Muscle layer of duodenum (tissue), 2 donors: ENCODE results near the gene EYS.

Experiments used
- H3K27ac ChIP-seq: one replicate; pipeline ENCODE4 v1.7.0; 2013; ENCODE audit warnings: mild to moderate bottlenecking, low read length
- H3K27me3 ChIP-seq: one replicate; pipeline ENCODE4 v1.7.0; 2013; ENCODE audit warnings: low read depth, mild to moderate bottlenecking, control low read depth, low read length
- H3K36me3 ChIP-seq, 2 donors: one replicate each; pipeline ENCODE4 v1.7.0; 2013; ENCODE audit warnings: low read length in 2 of 2, control low read depth in 1 of 2, mild to moderate bottlenecking in 1 of 2; ENCODE audit not compliant: insufficient read depth in 2 of 2, control insufficient read depth in 1 of 2
- H3K4me1 ChIP-seq, 2 donors: one replicate each; pipeline ENCODE4 v1.7.0; 2013; ENCODE audit warnings: low read length in 2 of 2, mild to moderate bottlenecking in 2 of 2, control low read depth in 1 of 2, moderate library complexity in 1 of 2; ENCODE audit not compliant: insufficient read depth in 2 of 2, control insufficient read depth in 1 of 2
- H3K4me3 ChIP-seq, 2 donors: one replicate each; pipeline ENCODE4 v1.7.0; 2013; ENCODE audit warnings: low read length in 2 of 2, low read depth in 1 of 2, mild to moderate bottlenecking in 1 of 2
- H3K9me3 ChIP-seq, 2 donors: one replicate each; pipeline ENCODE4 v1.7.0; 2013; ENCODE audit warnings: low read length in 2 of 2, control low read depth in 1 of 2, mild to moderate bottlenecking in 1 of 2; ENCODE audit not compliant: control insufficient read depth in 1 of 2
- donor health status: healthy.

The EYS gene

GRCh38 chr6:65299236-65299635, 407.8 kb downstream of the EYS start:
- H3K4me1 ChIP-seq = no peaks in the 10 kb centered on the region
- no peak overlapping the region for H3K4me3 ChIP-seq
- H3K36me3 ChIP-seq = no peaks in the 10 kb centered on the region
- H3K9me3 ChIP-seq = no peaks in the 10 kb centered on the region
- H3K27me3 ChIP-seq = no peaks in the 10 kb centered on the region
- H3K27ac ChIP-seq = no peak overlapping the region

- Histone ChIP-seq H3K27me3 (no peaks in the 10 kb centered on the region), H3K4me3 (no peak overlapping the region), H3K36me3 (no peaks in the 10 kb centered on the region), H3K4me1 (no peaks in the 10 kb centered on the region), H3K9me3 (no peaks in the 10 kb centered on the region), H3K27ac (no peak overlapping the region)
These were observed 411.2 kb downstream of the EYS start for GRCh38 chr6:65295812-65296211.

GRCh38 chr6:65289491-65289890, 417.5 kb downstream of the EYS start:
- H3K4me3 ChIP-seq = no peak overlapping the region
- H3K27me3 ChIP-seq = no peaks in the 10 kb centered on the region
- no peaks in the 10 kb centered on the region for H3K36me3 ChIP-seq
- H3K27ac ChIP-seq = no peak overlapping the region
- no peaks in the 10 kb centered on the region for H3K4me1 ChIP-seq
- no peaks in the 10 kb centered on the region for H3K9me3 ChIP-seq

- H3K9me3 ChIP-seq = no peaks in the 10 kb centered on the region
- H3K36me3 ChIP-seq = no peaks in the 10 kb centered on the region
- no peaks in the 10 kb centered on the region for H3K27me3 ChIP-seq
- H3K27ac ChIP-seq = no peak overlapping the region
- no peaks in the 10 kb centered on the region for H3K4me1 ChIP-seq
- no peak overlapping the region for H3K4me3 ChIP-seq
These were observed 421.8 kb downstream of the EYS start for GRCh38 chr6:65285275-65285674.

- Histone ChIP-seq H3K4me3 (no peak overlapping the region), H3K4me1 (no peaks in the 10 kb centered on the region), H3K27me3 (no peaks in the 10 kb centered on the region), H3K9me3 (no peaks in the 10 kb centered on the region), H3K36me3 (no peaks in the 10 kb centered on the region), H3K27ac (no peak overlapping the region)
These were observed 427.0 kb downstream of the EYS start for GRCh38 chr6:65280060-65280459.

GRCh38 chr6:65262241-65262640, 444.8 kb downstream of the EYS start:
- Histone ChIP-seq H3K9me3 (no peaks in the 10 kb centered on the region), H3K4me3 (no peak overlapping the region), H3K4me1 (no peaks in the 10 kb centered on the region)

GRCh38 chr6:65259982-65260381, 447.0 kb downstream of the EYS start:
- Histone ChIP-seq H3K9me3 (no peaks in the 10 kb centered on the region), H3K4me1 (no peaks in the 10 kb centered on the region), H3K27ac (no peak overlapping the region), H3K36me3 (no peaks in the 10 kb centered on the region), H3K4me3 (no peak overlapping the region), H3K27me3 (no peaks in the 10 kb centered on the region)

More at GRCh38 chr6:65262241-65262640, 444.8 kb downstream of the EYS start:
- Histone ChIP-seq H3K36me3 (no peaks in the 10 kb centered on the region), H3K27me3 (no peaks in the 10 kb centered on the region), H3K27ac (no peak overlapping the region)

- no peaks in the 10 kb centered on the region for H3K9me3 ChIP-seq
- no peaks in the 10 kb centered on the region for H3K27me3 ChIP-seq
- no peaks in the 10 kb centered on the region for H3K4me1 ChIP-seq
- H3K36me3 ChIP-seq = no peaks in the 10 kb centered on the region
- no peak overlapping the region for H3K27ac ChIP-seq
- no peak overlapping the region for H3K4me3 ChIP-seq
These were observed 448.0 kb downstream of the EYS start for GRCh38 chr6:65259059-65259458.

GRCh38 chr6:65253041-65253440, 454.0 kb downstream of the EYS start:
- no peaks in the 10 kb centered on the region for H3K4me1 ChIP-seq
- no peak overlapping the region for H3K4me3 ChIP-seq
- no peaks in the 10 kb centered on the region for H3K36me3 ChIP-seq
- H3K9me3 ChIP-seq = no peaks in the 10 kb centered on the region
- H3K27ac ChIP-seq = no peak overlapping the region
- no peaks in the 10 kb centered on the region for H3K27me3 ChIP-seq

- Histone ChIP-seq H3K9me3 (peaks cover 0 to 3% of the 10 kb centered on the region in 2 donors), H3K4me1 (no peaks in the 10 kb centered on the region), H3K4me3 (no peak overlapping the region), H3K36me3 (no peaks in the 10 kb centered on the region), H3K27ac (no peak overlapping the region), H3K27me3 (no peaks in the 10 kb centered on the region)
These were observed 458.9 kb downstream of the EYS start for GRCh38 chr6:65248101-65248610.

- Histone ChIP-seq H3K4me1 (no peaks in the 10 kb centered on the region), H3K27me3 (no peaks in the 10 kb centered on the region), H3K4me3 (no peak overlapping the region), H3K36me3 (no peaks in the 10 kb centered on the region), H3K9me3 (no peaks in the 10 kb centered on the region), H3K27ac (no peak overlapping the region)
These were observed 475.4 kb downstream of the EYS start for GRCh38 chr6:65231616-65232015.

GRCh38 chr6:65229825-65230224, 477.2 kb downstream of the EYS start:
- H3K4me3 ChIP-seq = no peak overlapping the region
- no peak overlapping the region for H3K27ac ChIP-seq
- no peaks in the 10 kb centered on the region for H3K27me3 ChIP-seq

More at GRCh38 chr6:65229825-65230224, 477.2 kb downstream of the EYS start:
- Histone ChIP-seq H3K4me1 (no peaks in the 10 kb centered on the region), H3K36me3 (no peaks in the 10 kb centered on the region), H3K9me3 (no peaks in the 10 kb centered on the region)
